HG02588 (cell line): Measurements from ENCODE around the gene TMEM60.

ENCODE experiments used
- ATAC-seq: cut with Tn5 transposase; IDR thresholded peaks from one replicate; pipeline ENCODE4 v1.9.1; 2021; ENCODE audit warnings: mild to moderate bottlenecking, moderate library complexity; ENCODE audit not compliant: unreplicated experiment

TMEM60 gene

GRCh38 chr7:77782383-77782782, 15.9 kb downstream of the TMEM60 start:
- ATAC-seq = no peak

- no peak for ATAC-seq
Observed at GRCh38 chr7:77778535-77778934, 19.7 kb downstream of the TMEM60 start.

- ATAC-seq = no peak
Observed at GRCh38 chr7:77771901-77772300, 26.3 kb downstream of the TMEM60 start.

GRCh38 chr7:77770316-77770715, 27.9 kb downstream of the TMEM60 start:
- ATAC-seq = no peak

GRCh38 chr7:77766801-77767605, 31.2 kb downstream of the TMEM60 start:
- no peak for ATAC-seq

GRCh38 chr7:77765906-77766800, 32.1 kb downstream of the TMEM60 start:
- no peak for ATAC-seq

GRCh38 chr7:77765481-77765880, 32.8 kb downstream of the TMEM60 start:
- no peak for ATAC-seq

- ATAC-seq = no peak
Observed at GRCh38 chr7:77760809-77761453, 37.3 kb downstream of the TMEM60 start.

GRCh38 chr7:77759294-77759889, 38.8 kb downstream of the TMEM60 start:
- no peak for ATAC-seq

- peak; percentile 96 for ATAC-seq
Observed at GRCh38 chr7:77757589-77757988, 40.6 kb downstream of the TMEM60 start.

- ATAC-seq = no peak
Observed at GRCh38 chr7:77753173-77753572, 45.1 kb downstream of the TMEM60 start.

- no peak for ATAC-seq
Observed at GRCh38 chr7:77752016-77752415, 46.2 kb downstream of the TMEM60 start.

GRCh38 chr7:77747718-77748117, 50.5 kb downstream of the TMEM60 start:
- no peak for ATAC-seq

GRCh38 chr7:77747178-77747577, 51.1 kb downstream of the TMEM60 start:
- ATAC-seq = no peak

- ATAC-seq = no peak
Observed at GRCh38 chr7:77746824-77747165, 51.4 kb downstream of the TMEM60 start.

GRCh38 chr7:77746164-77746823, 51.9 kb downstream of the TMEM60 start:
- no peak for ATAC-seq

GRCh38 chr7:77745746-77746145, 52.5 kb downstream of the TMEM60 start:
- ATAC-seq = no peak
